ENCODE measurements around the gene ARRDC1. TPM values are rescaled to one million over a fixed set of nuclear protein-coding genes. Genes with fewer than 3 reads are reported as not detected.
A peak's percentile ranks its signal among the peaks of the same experiment; 100 is the strongest.

Gene ARRDC1
- total RNA-seq, 4 donors from 2014 or later, result 79.2 to 143 (median 85.8) TPM

GRCh38 chr9:137586854-137587253 lies 18.6 kb upstream of the ARRDC1 start:
- DNase-seq (ENCODE audit: low spot score in 2 of 2), result no peak
- Histone ChIP-seq H3K4me3 (no peak overlapping the region), H3K9me3 (no peaks in the 10 kb centered on the region), H3K27ac (no peak overlapping the region), H3K4me1 (peaks cover 31% of the 10 kb centered on the region), H3K27me3 (no peaks in the 10 kb centered on the region), H3K36me3 (peaks cover 61% of the 10 kb centered on the region)
- TF ChIP-seq POLR2A (IDR thresholded peaks at IDR 0.05) (no peak), POLR2AphosphoS5 (IDR thresholded peaks at IDR 0.05) (no peak)
- 99% methylated on average over 9 of the region's 14 CpGs for WGBS

GRCh38 chr9:137588311-137588710 lies 17.2 kb upstream of the ARRDC1 start:
- 96% methylated on average over 13 of the region's 13 CpGs for WGBS
- TF ChIP-seq EP300 (IDR thresholded peaks at IDR 0.05) (no peak), POLR2A (IDR thresholded peaks at IDR 0.05) (no peak), POLR2AphosphoS5 (IDR thresholded peaks at IDR 0.05) (no peak), CTCF (IDR thresholded peaks at IDR 0.05) (no peak)

GRCh38 chr9:137588891-137589290 lies 16.6 kb upstream of the ARRDC1 start:
- Histone ChIP-seq H3K9me3 (no peaks in the 10 kb centered on the region), H3K27me3 (no peaks in the 10 kb centered on the region), H3K4me3 (peak overlapping the region; percentile 86), H3K36me3 (peaks cover 42% of the 10 kb centered on the region), H3K27ac (no peak overlapping the region), H3K4me1 (peaks cover 31% of the 10 kb centered on the region)
- TF ChIP-seq EP300 (IDR thresholded peaks at IDR 0.05) (no peak), POLR2A (IDR thresholded peaks at IDR 0.05) (no peak)
- 71% methylated on average over 6 of the region's 6 CpGs for WGBS
- no peak for DNase-seq (ENCODE audit: low spot score in 2 of 2)

More at GRCh38 chr9:137588311-137588710, 17.2 kb upstream of the ARRDC1 start:
- H3K9me3 ChIP-seq, result no peaks in the 10 kb centered on the region
- peaks cover 31% of the 10 kb centered on the region for H3K4me1 ChIP-seq
- no peak overlapping the region for H3K27ac ChIP-seq
- no peak overlapping the region for H3K4me3 ChIP-seq
- H3K36me3 ChIP-seq, result peaks cover 47% of the 10 kb centered on the region
- H3K27me3 ChIP-seq, result no peaks in the 10 kb centered on the region
- DNase-seq (ENCODE audit: low spot score in 2 of 2), result no peak

GRCh38 chr9:137589441-137590122 lies 15.9 kb upstream of the ARRDC1 start:
- no peak for DNase-seq (ENCODE audit: low spot score in 2 of 2)
- Histone ChIP-seq H3K9me3 (no peaks in the 10 kb centered on the region), H3K27ac (peak overlapping the region; percentile 56), H3K4me1 (peaks cover 31% of the 10 kb centered on the region), H3K36me3 (peaks cover 35% of the 10 kb centered on the region), H3K4me3 (peak overlapping the region; percentile 86), H3K27me3 (no peaks in the 10 kb centered on the region)
- TF ChIP-seq CTCF (IDR thresholded peaks at IDR 0.05), result no peak
- no peak for TF ChIP-seq EP300 (IDR thresholded peaks at IDR 0.05)
- TF ChIP-seq POLR2AphosphoS5 (IDR thresholded peaks at IDR 0.05), result no peak
- TF ChIP-seq POLR2A (IDR thresholded peaks at IDR 0.05), result no peak
- 12% methylated on average over 14 of the region's 58 CpGs for WGBS

- H3K4me1 ChIP-seq, result peaks cover 31% of the 10 kb centered on the region
- peaks cover 31% of the 10 kb centered on the region for H3K36me3 ChIP-seq
- H3K4me3 ChIP-seq, result peak overlapping the region; percentile 86
- H3K9me3 ChIP-seq, result no peaks in the 10 kb centered on the region
- no CpG with 5 or more reads among the region's 61 CpGs for WGBS
- peak overlapping the region; percentile 51 for H3K27ac ChIP-seq
- H3K27me3 ChIP-seq, result no peaks in the 10 kb centered on the region
- DNase-seq (ENCODE audit: low spot score in 2 of 2), result no peak
- TF ChIP-seq POLR2A (IDR thresholded peaks at IDR 0.05) (peak in 1 of 2 donors; percentile 17), POLR2AphosphoS5 (IDR thresholded peaks at IDR 0.05) (no peak), CTCF (IDR thresholded peaks at IDR 0.05) (no peak), EP300 (IDR thresholded peaks at IDR 0.05) (no peak)
Measured at GRCh38 chr9:137590123-137590468, 15.4 kb upstream of the ARRDC1 start.

GRCh38 chr9:137590469-137591383 lies 14.8 kb upstream of the ARRDC1 start, which contains the start of gene ZMYND19:
TSS of gene ZMYND19 (minus strand) at chr9:137590512. CDS start at chr9:137590263, 249 bp downstream.
- H3K9me3 ChIP-seq, result no peaks in the 10 kb centered on the region
- WGBS, result 2% methylated on average over 12 of the region's 113 CpGs

More at GRCh38 chr9:137590469-137591383, 14.8 kb upstream of the ARRDC1 start, which contains the start of gene ZMYND19:
- H3K27ac ChIP-seq, result peak within 1 kb of the TSS; percentile 56
- TF ChIP-seq EP300 (IDR thresholded peaks at IDR 0.05) (no peak), CTCF (IDR thresholded peaks at IDR 0.05) (no peak), POLR2A (IDR thresholded peaks at IDR 0.05) (no peak), POLR2AphosphoS5 (IDR thresholded peaks at IDR 0.05) (peak in 2 of 3 donors; percentile 39 to 46)
- DNase-seq (ENCODE audit: low spot score in 2 of 2), result peak; percentile 88 to 92
- peaks cover 28% of the 10 kb centered on the region for H3K36me3 ChIP-seq
- peak within 1 kb of the TSS; percentile 86 for H3K4me3 ChIP-seq
- H3K27me3 ChIP-seq, result no peaks in the 10 kb centered on the region
- peaks cover 31% of the 10 kb centered on the region for H3K4me1 ChIP-seq
